HepG2 (cell line): ENCODE results near the gene TCEANC2. TPM values are rescaled to one million over a fixed set of nuclear protein-coding genes. Genes with fewer than 3 reads are reported as not detected.

ENCODE experiments used
- ATAC-seq: fragments of 200-7000 bp; cut with Tn5 transposase; 3 replicates; pipeline ENCODE4 v1.9.1; 2020; ENCODE audit warnings: mild to moderate bottlenecking, moderate library complexity
- BruUV-seq: library from RNA; stranded (reverse); fragments of 400-500 nt; replicated peaks from 2 replicates; lab custom pipeline; 2021; lab: Mats Ljungman, UMichigan
- CTCF ChIA-PET: fragments of 300-600 bp; formaldehyde crosslinking; extraction: SDS; loops from one replicate; lab custom pipeline; 2021; ENCODE audit warnings: low total read pairs, inconsistent platforms, low intra/inter-chr PET ratio; lab: Yijun Ruan, JAX
- POLR2A ChIA-PET: fragments of 350-600 bp; sonication (Branson Sonifier 250); formaldehyde crosslinking; loops from one replicate; lab custom pipeline; 2020; ENCODE audit warnings: antibody characterized with exemption, inconsistent platforms; lab: Yijun Ruan, JAX
- DNase-seq: peaks from one replicate; pipeline ENCODE4 v3.0.0-alpha.2; 2015; ENCODE audit warnings: low spot score
- FAIRE-seq: peaks from 3 replicates; lab custom pipeline; 2011; peaks lifted over from hg19 to GRCh38; lab: Jason Lieb, UNC
- H2AFZ ChIP-seq: one replicate; pipeline ENCODE4 v1.6.1; 2011; ENCODE audit warnings: low read length, inconsistent platforms
- H3K27ac ChIP-seq: fragments of 300-600 bp; 3 replicates; pipeline ENCODE4 v1.8.0; 2011; ENCODE audit warnings: mixed run types, mild to moderate bottlenecking, mixed read lengths, low read length, inconsistent platforms; ENCODE audit not compliant: insufficient read depth; ENCODE audit errors: extremely low read length
- H3K27me3 ChIP-seq, 2 experiments: fragments of 200-600 bp in 1 of 2; 2 replicates in 1 of 2; 3 replicates in 1 of 2; pipeline versions ENCODE4 v1.6.0 to v1.8.0; 2011; ENCODE audit warnings: low read length in 2 of 2, mild to moderate bottlenecking in 2 of 2, moderate library complexity in 2 of 2, inconsistent platforms in 1 of 2; ENCODE audit not compliant: insufficient read depth in 2 of 2, control insufficient read depth in 1 of 2
- H3K36me3 ChIP-seq, 2 experiments: fragments of 200-600 bp in 1 of 2; replicated peaks in 1 of 2; 2 replicates in 1 of 2; 3 replicates in 1 of 2; pipeline versions ENCODE4 v1.5.1 to v1.8.0; 2011; ENCODE audit warnings: low read length in 2 of 2, inconsistent platforms in 1 of 2; ENCODE audit not compliant: insufficient read depth in 2 of 2, control insufficient read depth in 1 of 2
- H3K4me1 ChIP-seq: 2 replicates; pipeline ENCODE4 v1.5.1; 2012; ENCODE audit warnings: low read length, inconsistent platforms; ENCODE audit not compliant: insufficient read depth
- H3K4me2 ChIP-seq: 2 replicates; pipeline ENCODE4 v1.6.0; 2011; ENCODE audit warnings: low read depth, low read length, inconsistent platforms
- H3K4me3 ChIP-seq, 3 experiments: fragments of 200-600 bp in 1 of 3; sonication (generic), shearing (Covaris generic) in 1 of 3; replicated peaks in 1 of 3; 2 replicates each; pipeline ENCODE4 v1.5.1; 2011 to 2016; ENCODE audit warnings: low read length in 3 of 3, inconsistent platforms in 2 of 3, low read depth in 2 of 3, mild to moderate bottlenecking in 2 of 3, control low read depth in 1 of 3, mixed read lengths in 1 of 3; ENCODE audit not compliant: insufficient read depth in 1 of 3
- H3K79me2 ChIP-seq: one replicate; pipeline ENCODE4 v1.6.1; 2011; ENCODE audit warnings: low read length, inconsistent platforms; ENCODE audit not compliant: insufficient read depth
- H3K9ac ChIP-seq: 2 replicates; pipeline ENCODE4 v1.6.0; 2011; ENCODE audit warnings: mild to moderate bottlenecking, low read depth, low read length, inconsistent platforms; ENCODE audit not compliant: insufficient read depth
- H3K9me3 ChIP-seq: 2 replicates; pipeline ENCODE4 v1.5.1; 2012; ENCODE audit warnings: mild to moderate bottlenecking, low read length
- H4K20me1 ChIP-seq: 2 replicates; pipeline ENCODE4 v1.6.0; 2011; ENCODE audit warnings: inconsistent platforms, mild to moderate bottlenecking, low read length, moderate library complexity; ENCODE audit not compliant: insufficient read depth
- ARID5B ChIP-seq: IDR thresholded peaks from 2 replicates; pipeline ENCODE4 v1.4.0; 2020; ENCODE audit warnings: mild to moderate bottlenecking, missing genetic modification reagents
- HMGXB4 ChIP-seq, 2 experiments: sonication (generic) in 1 of 2; formaldehyde crosslinking in 1 of 2; IDR thresholded peaks; 2 replicates each; pipeline versions ENCODE4 v1.4.0 to v1.6.1; 2018 to 2020; ENCODE audit warnings: missing genetic modification reagents in 2 of 2, borderline replicate concordance in 1 of 2, low read depth in 1 of 2, mild to moderate bottlenecking in 1 of 2, missing biosample characterization in 1 of 2
- IKZF5 ChIP-seq: IDR thresholded peaks from 2 replicates; pipeline ENCODE4 v1.6.1; 2018; ENCODE audit warnings: missing genetic modification reagents, mild to moderate bottlenecking, missing compliant biosample characterization
- KDM5B ChIP-seq: sonication (generic); formaldehyde crosslinking; IDR thresholded peaks from 2 replicates; pipeline ENCODE4 v1.4.0; 2020; ENCODE audit warnings: missing genetic modification reagents, mild to moderate bottlenecking, borderline replicate concordance
- MXD4 ChIP-seq: IDR thresholded peaks from 2 replicates; pipeline ENCODE4 v1.6.1; 2016; ENCODE audit warnings: mild to moderate bottlenecking, missing biosample characterization, missing genetic modification reagents
- NFRKB ChIP-seq: fragments of 450-650 bp; IDR thresholded peaks from 2 replicates; pipeline ENCODE4 v1.6.1; 2017
- SALL2 ChIP-seq: sonication (generic); formaldehyde crosslinking; IDR thresholded peaks from 2 replicates; pipeline ENCODE4 v1.8.1; 2023; ENCODE audit warnings: mild to moderate bottlenecking, missing genetic modification reagents, inconsistent platforms
- ZBTB3 ChIP-seq: sonication (generic); formaldehyde crosslinking; IDR thresholded peaks from 2 replicates; pipeline ENCODE4 v1.4.0; 2020; ENCODE audit warnings: low read depth, mild to moderate bottlenecking, moderate library complexity, missing genetic modification reagents, borderline replicate concordance
- ZBTB7B ChIP-seq: sonication (generic); formaldehyde crosslinking; IDR thresholded peaks from 2 replicates; pipeline ENCODE4 v1.4.0; 2020; ENCODE audit warnings: missing genetic modification reagents
- ZNF263 ChIP-seq: sonication (generic); formaldehyde crosslinking; IDR thresholded peaks from 2 replicates; pipeline ENCODE4 v1.4.0; 2020; ENCODE audit warnings: missing genetic modification reagents
- ZNF350 ChIP-seq: sonication (generic); formaldehyde crosslinking; IDR thresholded peaks from 2 replicates; pipeline ENCODE4 v1.4.0; 2020; ENCODE audit warnings: mild to moderate bottlenecking, low read depth, missing genetic modification reagents, borderline replicate concordance
- ZNF546 ChIP-seq: sonication (generic); formaldehyde crosslinking; conservative IDR thresholded peaks from 2 replicates; pipeline ENCODE4 v1.8.1; 2023; ENCODE audit warnings: mild to moderate bottlenecking, missing genetic modification reagents
- ZNF670 ChIP-seq: sonication (generic); formaldehyde crosslinking; IDR thresholded peaks from 2 replicates; pipeline ENCODE4 v1.8.0; 2022; ENCODE audit warnings: mild to moderate bottlenecking, missing genetic modification reagents, borderline replicate concordance
- ZNF691 ChIP-seq: sonication (generic); formaldehyde crosslinking; IDR thresholded peaks from 2 replicates; pipeline ENCODE4 v1.4.0; 2020; ENCODE audit warnings: missing genetic modification reagents, low read depth, mild to moderate bottlenecking, borderline replicate concordance
- WGBS: methylation state at CpG from one replicate; pipeline ENCODE4 v1.1.6; 2017; ENCODE audit warnings: low lambda C conversion rate; 5-methylcytosine and 5-hydroxymethylcytosine counted together
- in situ Hi-C: cut with HindIII; loops from 2 replicates; pipeline ENCODE4 v1.10.0; 2017; ENCODE audit warnings: low pct_unique_long_range_greater_than_20kb; ENCODE audit not compliant: extremely low pct_ligation_motif_present
- intact Hi-C: fragments of 100-400 bp; cut with micrococcal nuclease; formaldehyde crosslinking; loops from one replicate; pipeline ENCODE4 v1.10.0; 2022; ENCODE audit not compliant: unreplicated experiment
- polyA plus RNA-seq, 8 experiments: library from polyadenylated mRNA; depleted of rRNA in 3 of 8; stranded (reverse) in 7 of 8; unstranded in 1 of 8; fragments of >200 nt; fragmentation: Illumina TruSeq in 4 of 8; extraction: Trizol in 4 of 8; gene quantifications; 2 replicates each; pipeline versions ENCODE4 v1.2.1 to v1.2.3, GENCODE V29; 2011 to 2016; ENCODE audit warnings: low read depth in 4 of 8, missing spikeins in 1 of 8, mixed read lengths in 1 of 8; ENCODE audit not compliant: insufficient read depth in 1 of 8
- total RNA-seq, 5 experiments: library from RNA; depleted of rRNA; stranded (reverse); fragments of >200 nt; fragmentation: Illumina TruSeq; extraction: Trizol; gene quantifications; 2 replicates each; pipeline ENCODE4 v1.2.3, GENCODE V29; 2016; ENCODE audit warnings: low read depth in 1 of 5

TCEANC2 gene
- total and polyA plus RNA-seq, 2 of the 13 experiments (the other 11 are each of a cell fraction or from before 2014, with no cell fraction given), result 3.8 to 5.0 TPM

- DNase-seq (peak; percentile 64), FAIRE-seq (peak; percentile 44), ATAC-seq (peak; percentile 93)
- Histone ChIP-seq H3K4me3 (peak overlapping the region; percentile 55 to 78 (median 60)), H3K79me2 (no peaks in the 10 kb centered on the region), H4K20me1 (no peaks in the 10 kb centered on the region), H3K36me3 (no peaks in the 10 kb centered on the region), H3K9me3 (no peaks in the 10 kb centered on the region), H3K27me3 (peaks cover 6 to 33% of the 10 kb centered on the region in 2 experiments; a peak in 3 of 5 replicates), H3K4me2 (peak overlapping the region; percentile 98), H3K4me1 (peaks cover 66% of the 10 kb centered on the region), H2AFZ (peak overlapping the region; percentile 91), H3K27ac (no peak overlapping the region), H3K9ac (peak overlapping the region; percentile 39)
- ChIA-PET CTCF (interaction anchor here (1.0 to 3.0 kb wide), 4 partner anchors 8 to 368 kb away, joined by 3 to 11 read pairs (median 4); no protein-coding TSS in a partner anchor), POLR2A (interaction anchor here (0.9 to 2.4 kb wide), 3 partner anchors 15 to 369 kb away, joined by 3 to 9 read pairs (median 5); partner anchors contain the start of genes CYB5RL and MRPL37)
- WGBS, result 3% methylated on average over 7 of the region's 36 CpGs
- in situ Hi-C loops (loop anchor here (5.0 kb wide), 1 partner anchor 366 kb away; no protein-coding TSS in a partner anchor), intact Hi-C loops (loop anchor here (2.0 kb wide), 1 partner anchor 367 kb away; no protein-coding TSS in a partner anchor)
- BruUV-seq, result no TSS peak
- peak; percentile 54; the same call in 1 of the 2 replicates for TF ChIP-seq ZNF263 (CRISPR knock-in tag)
- TF ChIP-seq ZNF546 (CRISPR knock-in tag), result 0 out of 2 replicates have a peak, but pooled peaks have one; percentile 63
- peak; percentile 83 for TF ChIP-seq ZBTB7B (CRISPR knock-in tag)
- TF ChIP-seq NFRKB, result no peak
- peak; percentile 35; the same call in 1 of the 2 replicates for TF ChIP-seq MXD4
- TF ChIP-seq ARID5B, result peak; percentile 32; the same call in 1 of the 2 replicates
- no peak for TF ChIP-seq ZNF670 (CRISPR knock-in tag)
- TF ChIP-seq KDM5B (CRISPR knock-in tag), result peak; percentile 54; the same call in 1 of the 2 replicates
- no peak for TF ChIP-seq ZBTB3 (CRISPR knock-in tag)
- peak; percentile 42; the same call in 1 of the 2 replicates for TF ChIP-seq ZNF350 (CRISPR knock-in tag)
- peak; percentile 71; the same call in 1 of the 2 replicates for TF ChIP-seq ZNF691 (CRISPR knock-in tag)
- peak; percentile 67 for TF ChIP-seq SALL2
- peak; percentile 57 to 90; a peak in 3 of 4 replicates for TF ChIP-seq HMGXB4 (CRISPR knock-in tag; IDR thresholded peaks at IDR 0.05; ENCODE audit: borderline replicate concordance in 1 of 2, low read depth in 1 of 2)
- TF ChIP-seq IKZF5 (CRISPR knock-in tag), result peak; percentile 62; the same call in 1 of the 2 replicates
Observed at GRCh38 chr1:54121482-54122134, 68.2 kb downstream of the TCEANC2 start.
